GM18907 (cell line): ENCODE measurements around the gene PLPPR3.

ENCODE experiments used
- ATAC-seq: cut with Tn5 transposase; IDR thresholded peaks from one replicate; pipeline ENCODE4 v1.9.1; 2021; ENCODE audit warnings: mild to moderate bottlenecking, moderate library complexity; ENCODE audit not compliant: unreplicated experiment

The PLPPR3 gene, protein sequence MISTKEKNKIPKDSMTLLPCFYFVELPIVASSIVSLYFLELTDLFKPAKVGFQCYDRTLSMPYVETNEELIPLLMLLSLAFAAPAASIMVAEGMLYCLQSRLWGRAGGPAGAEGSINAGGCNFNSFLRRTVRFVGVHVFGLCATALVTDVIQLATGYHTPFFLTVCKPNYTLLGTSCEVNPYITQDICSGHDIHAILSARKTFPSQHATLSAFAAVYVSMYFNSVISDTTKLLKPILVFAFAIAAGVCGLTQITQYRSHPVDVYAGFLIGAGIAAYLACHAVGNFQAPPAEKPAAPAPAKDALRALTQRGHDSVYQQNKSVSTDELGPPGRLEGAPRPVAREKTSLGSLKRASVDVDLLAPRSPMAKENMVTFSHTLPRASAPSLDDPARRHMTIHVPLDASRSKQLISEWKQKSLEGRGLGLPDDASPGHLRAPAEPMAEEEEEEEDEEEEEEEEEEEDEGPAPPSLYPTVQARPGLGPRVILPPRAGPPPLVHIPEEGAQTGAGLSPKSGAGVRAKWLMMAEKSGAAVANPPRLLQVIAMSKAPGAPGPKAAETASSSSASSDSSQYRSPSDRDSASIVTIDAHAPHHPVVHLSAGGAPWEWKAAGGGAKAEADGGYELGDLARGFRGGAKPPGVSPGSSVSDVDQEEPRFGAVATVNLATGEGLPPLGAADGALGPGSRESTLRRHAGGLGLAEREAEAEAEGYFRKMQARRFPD

DNA sequence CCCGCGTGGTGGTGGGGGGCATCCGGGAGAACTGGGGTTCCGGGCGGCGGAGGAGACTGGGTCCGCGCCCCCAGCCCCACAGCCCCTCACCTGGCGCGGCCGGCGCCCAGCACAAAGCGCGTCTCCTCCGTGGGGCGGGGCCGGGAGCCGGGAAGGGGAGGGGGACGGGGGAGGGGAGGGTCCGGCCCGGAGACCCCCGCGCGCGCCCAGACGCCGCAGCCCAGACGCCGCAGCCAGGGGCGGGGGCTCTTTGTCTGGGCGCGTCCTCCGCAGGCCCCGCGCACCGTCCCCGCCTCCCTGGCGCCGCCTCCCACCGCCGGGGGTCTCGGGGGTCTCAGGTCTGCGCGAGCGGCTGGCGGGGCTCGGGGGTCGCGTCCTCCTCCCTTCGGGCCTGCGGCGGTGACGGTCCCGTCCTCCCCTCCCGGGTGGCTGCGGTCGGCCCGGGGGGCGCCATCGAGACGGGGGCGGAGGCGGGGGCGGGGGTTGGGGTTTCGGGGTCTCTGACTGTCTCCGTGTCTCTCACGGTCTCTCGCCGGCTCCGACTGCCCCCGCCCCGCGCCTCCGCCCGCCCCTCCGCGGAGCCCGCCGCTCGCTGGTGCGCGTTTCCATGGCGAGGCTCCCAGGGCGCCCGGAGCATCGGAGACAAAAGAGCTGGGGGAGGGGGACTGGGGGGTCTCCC, at the start of gene PLPPR3:
Gene PLPPR3 (minus strand): TSS at position 131 of the 679 bp plus-strand sequence. CDS start 396 bp downstream, outside the sequence.
- no peak for ATAC-seq

DNA sequence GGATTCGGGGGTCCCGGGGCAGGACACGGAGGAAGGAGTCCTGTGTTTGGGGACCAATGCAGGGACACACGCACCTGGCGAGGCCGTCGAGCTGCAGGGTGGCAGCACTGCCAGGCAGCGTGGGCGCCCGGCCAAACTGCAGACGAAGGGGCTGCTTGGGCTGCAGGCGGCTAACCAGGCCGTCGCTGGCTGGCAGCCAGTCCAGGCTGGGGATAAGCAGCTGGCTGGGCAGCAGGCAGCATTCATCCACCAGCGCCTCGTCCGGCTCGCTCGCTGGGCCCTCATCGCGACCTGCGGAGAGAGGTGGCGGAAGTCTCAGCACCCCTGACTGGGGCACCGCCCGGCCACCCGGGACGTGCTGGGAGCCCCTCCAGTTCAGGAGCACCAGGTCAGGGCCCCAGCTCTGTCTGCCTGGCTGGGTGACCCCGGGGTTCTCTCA, 49.2 kb upstream of the PLPPR3 start:
- no peak for ATAC-seq

DNA sequence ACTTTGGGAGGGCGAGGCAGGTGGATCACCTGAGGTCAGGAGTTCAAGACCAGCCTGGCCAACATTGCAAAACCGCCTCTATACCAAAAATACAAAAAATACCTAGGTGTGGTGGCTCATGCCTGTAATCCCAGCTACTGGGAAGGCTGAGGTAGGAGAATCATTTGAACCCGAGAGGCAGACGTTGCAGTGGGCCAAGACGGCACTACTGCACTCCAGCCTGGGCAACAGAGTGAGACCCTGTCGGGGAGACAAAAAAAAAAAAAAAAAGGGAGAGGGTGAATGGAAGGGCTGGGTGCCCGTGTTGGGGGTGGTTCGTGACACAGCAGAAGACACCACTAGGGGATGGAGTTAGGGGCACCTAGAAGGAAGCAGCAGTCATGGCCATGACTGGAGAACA, 48.6 kb upstream of the PLPPR3 start:
- no peak for ATAC-seq

DNA sequence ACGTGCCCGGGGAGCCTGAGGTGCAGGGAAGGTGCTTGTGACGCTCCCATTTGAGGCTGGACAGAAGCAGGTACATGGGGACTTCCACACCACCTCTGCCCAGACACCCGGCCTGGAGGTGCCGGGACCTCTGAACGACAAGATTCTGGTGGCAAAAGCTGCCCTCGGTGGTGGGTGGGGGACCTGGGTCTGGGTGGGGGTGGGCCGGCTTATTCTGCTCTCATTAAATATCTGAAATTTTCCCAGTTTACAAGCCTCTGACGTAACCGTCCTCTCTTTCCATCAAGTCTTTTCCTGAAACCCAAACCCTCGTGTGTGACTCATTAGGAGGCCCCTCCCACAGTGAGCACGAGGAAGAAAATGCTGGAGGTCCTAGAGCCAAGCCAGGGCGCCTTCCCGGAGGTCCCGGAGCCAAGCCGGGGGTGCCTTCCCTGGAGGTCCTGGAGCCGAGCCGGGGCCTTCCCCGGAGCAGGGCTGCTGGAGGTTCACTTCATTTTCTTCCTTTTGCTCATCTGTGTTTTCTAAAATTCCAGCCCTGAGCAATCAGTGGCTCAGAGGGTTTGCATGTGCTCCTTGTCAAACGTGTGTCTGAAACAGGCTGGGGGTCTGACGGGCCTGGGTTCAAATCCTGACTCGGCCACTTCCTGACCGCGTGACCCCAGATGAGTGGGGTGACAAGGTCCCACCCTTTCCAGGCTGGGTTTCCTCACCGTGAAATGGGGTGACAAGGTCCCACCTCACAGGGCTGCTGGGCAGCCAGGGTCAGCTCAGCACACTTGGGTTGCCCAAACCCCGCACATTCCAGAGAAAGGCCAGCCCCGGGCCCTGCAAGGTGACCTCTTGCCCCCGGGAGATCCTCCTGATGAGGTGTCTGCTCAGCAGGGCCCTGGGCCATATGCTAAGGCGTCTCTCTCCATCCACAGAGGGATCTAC, 47.8 kb upstream of the PLPPR3 start:
- no peak for ATAC-seq

DNA sequence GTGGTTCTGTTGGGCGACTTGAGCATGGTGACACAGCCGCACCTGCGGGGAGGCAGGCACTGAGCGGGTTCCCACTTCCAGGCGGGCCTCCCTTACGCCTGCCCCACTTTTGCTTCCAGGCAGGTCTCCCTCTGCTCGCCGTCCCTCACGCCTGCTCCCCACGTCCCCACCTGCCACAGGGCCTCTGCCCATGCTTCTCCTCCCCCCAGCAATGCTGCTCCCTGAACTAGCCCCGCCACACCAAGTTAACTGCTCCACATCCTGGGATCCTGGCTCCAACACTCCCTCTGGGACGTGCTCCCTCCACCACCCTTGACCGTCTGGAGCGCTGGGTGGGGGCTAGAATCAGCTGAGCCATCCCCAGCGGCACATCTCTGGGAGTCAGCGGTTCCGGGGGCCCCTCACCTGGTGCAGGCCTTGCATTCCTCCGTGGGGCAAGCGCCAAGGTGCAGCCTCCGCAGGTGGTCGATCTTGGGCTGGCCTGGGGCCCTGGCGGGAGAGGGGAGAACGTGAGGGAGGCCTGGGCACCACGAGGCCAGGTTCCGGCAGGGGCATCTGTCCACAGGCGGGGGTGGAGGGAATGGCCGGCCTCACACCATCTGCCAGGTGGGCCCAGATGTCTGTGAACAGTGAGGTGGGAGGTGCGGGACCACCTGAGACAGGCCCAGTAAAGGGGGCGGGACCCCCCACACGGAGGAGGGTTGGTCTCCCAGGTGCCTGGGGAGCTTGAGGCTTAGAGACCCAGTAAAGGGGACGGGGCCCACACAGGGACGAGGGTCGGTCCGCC, 46.9 kb upstream of the PLPPR3 start:
- no peak for ATAC-seq

DNA sequence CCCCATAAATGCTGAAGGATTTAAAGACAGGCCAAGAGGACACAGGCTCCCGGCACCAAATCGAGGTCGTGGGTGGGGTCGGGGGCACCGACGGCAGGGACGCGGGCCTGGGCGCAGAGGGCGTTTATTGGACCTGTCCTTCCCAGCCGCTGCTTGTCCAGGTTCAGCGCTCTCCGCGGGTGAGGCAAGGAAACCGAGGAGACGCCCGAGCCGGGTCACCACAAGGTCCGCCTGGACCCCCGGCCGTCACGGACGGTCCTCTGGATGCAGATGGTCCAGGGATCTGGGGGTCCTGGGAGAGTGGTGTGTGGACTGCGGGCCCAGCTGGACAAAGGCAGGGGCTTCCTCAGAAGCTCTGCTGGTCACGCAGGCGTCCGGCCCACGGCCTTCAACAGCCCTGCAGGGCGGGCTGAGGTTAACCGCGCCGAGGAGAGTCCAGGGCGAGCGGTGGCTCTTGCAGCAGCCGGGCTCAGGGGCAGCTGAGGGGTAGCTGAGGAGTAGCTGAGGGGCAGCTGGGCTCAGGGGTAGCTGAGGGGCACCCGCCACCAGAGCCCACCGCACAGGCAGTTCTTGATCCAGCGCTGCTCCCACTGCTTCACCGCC, 46.2 kb upstream of the PLPPR3 start:
- no peak for ATAC-seq

DNA sequence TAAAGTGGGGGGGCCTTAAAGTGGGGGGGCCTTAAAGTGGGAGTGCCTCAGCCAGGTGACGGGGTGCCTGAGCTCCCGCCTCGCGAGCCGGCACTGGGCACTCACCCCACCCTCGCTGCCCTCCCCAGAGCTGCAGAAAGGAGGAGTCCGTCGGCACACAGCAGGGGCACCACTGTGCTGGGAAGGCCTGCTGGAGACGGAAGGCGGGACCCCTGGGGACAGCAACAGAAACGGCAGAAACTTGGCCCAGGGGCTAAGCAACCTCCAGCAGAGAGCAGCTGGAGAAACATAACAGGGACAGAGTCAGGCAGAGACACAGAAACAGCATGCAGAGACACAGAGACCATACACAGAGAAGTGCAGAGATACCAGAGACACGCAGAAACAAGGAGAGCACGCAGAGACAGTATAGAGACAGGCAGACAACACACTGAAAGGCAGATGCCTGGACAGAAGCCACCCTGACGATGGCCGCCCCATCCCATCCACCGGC, 45.6 kb upstream of the PLPPR3 start:
- no peak for ATAC-seq

DNA sequence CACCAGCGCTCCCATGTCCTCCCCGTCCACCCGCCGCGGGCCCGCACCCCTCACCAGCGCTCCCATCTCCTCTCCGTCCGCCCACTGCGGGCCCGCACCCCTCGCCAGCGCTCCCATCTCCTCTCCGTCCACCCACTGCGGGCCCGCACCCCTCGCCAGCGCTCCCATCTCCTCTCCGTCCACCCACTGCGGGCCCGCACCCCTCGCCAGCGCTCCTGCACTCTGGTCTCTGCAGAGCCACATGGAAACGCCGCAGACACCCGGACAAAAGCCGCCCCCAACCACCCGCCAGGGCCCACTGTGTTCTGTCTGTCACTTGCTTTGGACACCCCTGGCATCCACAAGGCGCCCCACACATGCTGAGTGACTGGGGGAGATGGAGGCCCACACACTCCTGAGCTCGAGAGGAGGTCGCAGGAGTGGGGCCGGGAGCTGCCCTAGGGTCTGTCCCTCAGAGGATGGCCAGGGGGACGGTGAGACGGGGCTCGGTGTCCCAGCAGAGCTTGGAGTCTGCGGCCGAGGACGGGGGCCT, 45.1 kb upstream of the PLPPR3 start:
- no peak for ATAC-seq

DNA sequence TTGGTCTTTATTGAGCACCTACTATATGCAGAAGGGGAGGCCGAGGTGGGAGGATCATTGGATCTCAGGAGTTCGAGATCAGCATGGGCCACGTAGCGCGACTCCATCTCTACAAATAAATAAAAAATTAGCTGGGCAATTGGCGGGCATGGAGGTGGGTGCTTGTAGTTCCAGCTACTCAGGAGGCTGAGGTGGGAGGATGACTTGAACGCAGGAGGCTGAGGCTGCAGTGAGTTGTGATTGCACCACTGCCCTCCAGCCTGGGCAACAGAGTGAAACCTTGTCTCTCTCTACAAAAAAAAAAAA, 41.5 kb upstream of the PLPPR3 start:
- no peak for ATAC-seq

DNA sequence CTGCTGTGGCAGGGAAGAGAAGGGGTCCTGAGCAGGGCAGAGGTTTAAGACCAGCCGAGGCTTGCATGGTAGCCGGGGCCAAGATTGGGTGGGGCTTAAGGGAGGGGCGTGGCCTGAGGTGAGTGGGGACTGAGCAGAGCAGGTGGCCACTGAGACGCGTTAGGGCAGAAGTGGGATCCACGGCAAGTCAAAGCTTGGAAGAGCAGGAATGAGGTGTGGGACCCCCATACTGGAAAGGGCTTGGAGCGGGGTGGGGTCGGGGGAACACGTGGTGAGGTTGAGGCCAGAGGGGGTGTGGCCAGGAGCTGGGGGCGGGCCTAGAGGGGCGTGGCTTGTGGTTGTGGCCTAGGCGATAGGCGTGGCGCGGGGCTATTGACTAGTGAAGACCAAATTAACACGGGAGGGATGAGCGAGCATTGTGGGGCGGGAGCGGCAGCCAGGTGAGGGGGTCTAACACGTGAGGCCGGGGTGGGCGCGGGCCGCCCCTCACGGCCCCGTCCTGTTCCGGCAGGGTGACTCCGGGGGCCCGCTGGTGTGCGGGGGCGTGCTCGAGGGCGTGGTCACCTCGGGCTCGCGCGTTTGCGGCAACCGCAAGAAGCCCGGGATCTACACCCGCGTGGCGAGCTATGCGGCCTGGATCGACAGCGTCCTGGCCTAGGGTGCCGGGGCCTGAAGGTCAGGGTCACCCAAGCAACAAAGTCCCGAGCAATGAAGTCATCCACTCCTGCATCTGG, 41.0 kb upstream of the PLPPR3 start:
- ATAC-seq, result no peak

DNA sequence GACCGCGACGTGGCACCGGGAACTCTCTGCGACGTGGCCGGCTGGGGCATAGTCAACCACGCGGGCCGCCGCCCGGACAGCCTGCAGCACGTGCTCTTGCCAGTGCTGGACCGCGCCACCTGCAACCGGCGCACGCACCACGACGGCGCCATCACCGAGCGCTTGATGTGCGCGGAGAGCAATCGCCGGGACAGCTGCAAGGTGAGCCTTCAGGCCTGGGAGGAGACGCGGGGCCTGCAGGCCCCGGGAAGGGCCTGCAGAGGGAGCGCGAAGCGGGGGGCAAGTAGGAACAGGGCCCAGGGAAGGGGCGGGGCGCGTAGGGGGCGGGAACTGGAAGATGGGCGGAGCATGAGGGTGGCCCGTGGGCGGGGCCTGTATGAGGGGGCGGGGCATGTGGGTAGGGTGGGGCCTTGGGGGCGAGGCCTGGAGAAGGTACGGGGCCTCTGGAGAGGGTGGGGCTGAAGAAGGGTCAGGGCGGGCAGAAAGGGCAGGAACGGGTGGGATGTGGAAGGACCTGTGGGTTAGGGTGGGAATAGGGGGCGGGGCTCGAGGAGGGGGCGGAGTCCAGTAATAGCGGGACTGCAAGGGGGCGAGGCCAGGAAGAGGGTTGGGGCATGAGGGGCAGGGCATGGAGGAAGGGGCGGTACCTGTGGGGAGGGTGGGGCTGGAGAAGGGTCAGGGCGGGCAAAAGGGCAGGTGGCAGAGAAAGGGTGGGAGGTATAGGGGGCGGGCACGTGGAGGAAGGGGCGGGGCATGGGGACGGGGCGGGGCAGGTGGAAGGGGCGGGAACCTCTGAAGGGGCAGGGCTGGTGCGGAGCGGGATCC, 40.2 kb upstream of the PLPPR3 start:
- ATAC-seq, result no peak

DNA sequence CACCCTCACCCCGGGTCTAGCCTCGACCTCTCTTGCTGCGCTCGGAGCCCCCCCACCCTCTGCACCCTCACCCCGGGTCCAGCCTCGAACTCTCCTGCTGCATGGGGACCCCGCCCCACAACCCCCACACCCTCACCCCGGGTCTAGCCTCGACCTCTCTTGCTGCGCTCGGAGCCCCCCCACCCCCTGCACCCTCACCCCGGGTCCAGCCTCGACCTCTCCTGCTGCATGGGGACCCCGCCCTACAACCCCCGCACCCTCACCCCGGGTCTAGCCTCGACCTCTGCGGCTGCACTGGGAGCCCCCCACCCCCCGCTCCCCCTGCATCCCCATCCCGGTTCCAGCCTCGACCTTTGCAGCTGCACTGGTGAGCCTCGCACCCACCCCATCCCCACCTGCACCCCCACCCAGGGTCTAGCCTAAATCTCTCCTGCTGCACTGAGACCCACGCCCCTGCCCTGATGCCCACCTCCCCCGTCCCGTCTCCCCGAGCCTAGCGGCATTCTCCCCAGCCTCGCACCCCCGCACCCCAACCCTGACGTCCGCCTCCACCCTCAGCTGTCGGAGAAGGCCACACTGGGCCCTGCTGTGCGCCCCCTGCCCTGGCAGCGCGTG, 39.5 kb upstream of the PLPPR3 start:
- ATAC-seq, result no peak

DNA sequence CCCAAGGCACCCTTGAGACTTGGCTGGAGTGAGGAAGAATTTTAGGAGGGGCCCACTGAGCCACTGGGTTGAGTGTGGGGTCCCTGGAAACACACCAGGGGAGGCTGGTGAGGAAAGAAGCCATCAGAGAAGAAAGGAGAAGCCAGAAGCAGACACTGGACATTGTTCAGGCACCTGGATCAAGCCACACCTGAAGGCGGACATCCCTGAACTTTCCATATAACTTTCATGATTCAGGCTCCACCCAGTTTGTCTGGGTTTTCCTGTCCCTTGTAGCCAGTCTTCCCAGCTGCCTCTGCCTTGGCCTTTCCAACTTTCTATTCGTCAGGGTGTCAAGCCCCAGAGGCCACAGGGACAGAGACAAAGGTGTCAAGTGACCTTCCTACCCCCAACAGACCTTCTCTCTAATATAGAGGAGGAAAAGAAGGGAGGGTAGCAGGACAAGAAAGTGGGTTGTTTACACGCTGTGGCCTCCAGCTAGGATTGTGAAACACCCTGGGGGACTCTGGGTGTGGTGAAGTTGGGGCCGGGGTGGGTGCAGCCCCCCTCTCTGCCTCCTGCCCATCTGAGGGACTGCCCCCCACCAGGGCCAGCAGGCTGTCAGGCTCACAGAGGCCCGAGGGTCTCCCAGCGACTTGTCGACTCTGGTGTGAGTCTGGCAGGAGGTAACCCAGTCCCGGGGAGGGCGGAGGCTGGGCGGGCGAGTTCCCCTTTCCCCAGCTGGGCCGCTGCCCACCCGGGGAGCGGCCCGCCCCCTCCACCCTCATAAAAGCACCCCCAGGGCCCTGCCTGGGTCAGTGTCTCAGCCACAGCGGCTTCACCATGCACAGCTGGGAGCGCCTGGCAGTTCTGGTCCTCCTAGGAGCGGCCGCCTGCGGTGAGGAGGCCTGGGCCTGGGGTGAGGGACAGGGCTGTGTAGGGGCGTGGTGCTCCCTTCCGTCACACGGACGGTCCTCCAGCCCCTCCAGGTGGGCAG, 37.4 kb upstream of the PLPPR3 start, which contains the start of gene CFD:
Gene CFD (plus strand): TSS at position 797 of the 976 bp plus-strand sequence. CDS start 26 bp downstream, at position 823.
- no peak for ATAC-seq

DNA sequence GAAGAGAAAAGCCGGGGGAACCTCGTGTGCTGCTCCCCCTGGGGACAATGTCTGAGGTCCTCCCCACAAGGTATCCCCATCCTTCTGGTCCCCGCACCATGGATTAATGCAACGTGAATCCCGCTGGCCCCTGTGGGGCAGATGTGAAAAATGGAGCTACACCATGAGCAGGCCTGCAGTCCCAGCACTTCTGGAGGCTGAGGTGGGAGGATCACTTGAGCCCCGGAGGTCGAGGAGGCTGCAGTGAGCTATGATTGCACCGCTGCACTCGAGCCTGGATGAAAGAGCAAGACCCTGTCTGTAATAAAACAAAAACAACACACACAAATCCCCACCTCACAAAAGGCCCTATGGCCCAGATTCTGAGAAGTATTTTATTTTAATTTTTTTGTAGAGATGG, 36.5 kb upstream of the PLPPR3 start:
- ATAC-seq, result no peak

DNA sequence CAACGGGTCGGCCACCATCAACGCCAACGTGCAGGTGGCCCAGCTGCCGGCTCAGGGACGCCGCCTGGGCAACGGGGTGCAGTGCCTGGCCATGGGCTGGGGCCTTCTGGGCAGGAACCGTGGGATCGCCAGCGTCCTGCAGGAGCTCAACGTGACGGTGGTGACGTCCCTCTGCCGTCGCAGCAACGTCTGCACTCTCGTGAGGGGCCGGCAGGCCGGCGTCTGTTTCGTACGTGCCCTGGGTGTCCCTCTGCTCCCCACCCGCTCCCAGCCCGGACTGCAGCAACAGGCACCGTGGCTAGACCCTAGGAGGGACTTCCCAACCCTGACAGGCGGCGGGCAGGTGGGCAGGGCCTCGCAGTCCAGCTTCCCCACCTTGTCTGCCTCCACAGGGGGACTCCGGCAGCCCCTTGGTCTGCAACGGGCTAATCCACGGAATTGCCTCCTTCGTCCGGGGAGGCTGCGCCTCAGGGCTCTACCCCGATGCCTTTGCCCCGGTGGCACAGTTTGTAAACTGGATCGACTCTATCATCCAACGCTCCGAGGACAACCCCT, 33.9 kb upstream of the PLPPR3 start:
- no peak for ATAC-seq

DNA sequence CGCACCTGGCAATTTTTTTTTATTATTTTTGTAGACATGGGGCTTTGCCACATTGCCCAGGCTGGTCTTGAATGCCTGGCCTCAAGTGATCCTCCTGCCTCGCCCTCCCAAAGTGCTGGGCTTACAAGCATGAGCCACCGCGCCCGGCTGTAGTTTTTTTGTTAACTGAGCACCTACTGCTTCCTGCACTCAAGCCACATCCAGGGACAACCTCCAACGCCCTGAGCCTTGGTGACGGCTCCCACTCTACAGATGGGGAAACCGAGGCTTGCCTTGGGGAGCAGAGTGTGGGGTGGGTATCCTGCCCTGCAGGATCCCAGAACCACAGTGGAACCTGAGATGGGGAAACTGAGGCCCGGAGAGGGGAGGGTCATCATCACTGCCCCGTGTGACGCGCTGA, 33.4 kb upstream of the PLPPR3 start:
- no peak for ATAC-seq
